ENCODE measurements around the gene FRMD4A. TPM values are rescaled to one million over a fixed set of nuclear protein-coding genes. Genes with fewer than 3 reads are reported as not detected.

The FRMD4A gene
- polyA plus RNA-seq, 1 of the 3 experiments (the other 2 are of a cell fraction) = 37.7 TPM

GRCh38 chr10:13720699-13721098 is 610.0 kb downstream of the FRMD4A start:
- Histone ChIP-seq H3K27ac (ENCODE audit: low read depth in 2 of 2, low read length in 1 of 2) (no peak overlapping the region), H3F3A (replicated peaks; ENCODE audit: insufficient read depth) (peaks cover 39% of the 10 kb centered on the region), H3K36me3 (replicated peaks in 1 of 2; ENCODE audit: control insufficient read depth in 1 of 2, insufficient read depth in 2 of 2, low read length in 1 of 2) (peaks cover 7 to 22% of the 10 kb centered on the region in 2 experiments), H3K9me3 (no peaks in the 10 kb centered on the region), H3K9ac (no peak overlapping the region), H3K79me2 (ENCODE audit: insufficient read depth) (no peaks in the 10 kb centered on the region), H3K4me3 (ENCODE audit: low read depth in 2 of 2, low read length in 1 of 2) (no peak overlapping the region), H4K20me1 (ENCODE audit: insufficient read depth) (no peaks in the 10 kb centered on the region), H3K27me3 (ENCODE audit: insufficient read depth) (no peaks in the 10 kb centered on the region), H3K4me1 (ENCODE audit: control insufficient read depth in 1 of 2, insufficient read depth in 2 of 2, low read depth in 1 of 2, low read length in 1 of 2) (peaks cover 12 to 24% of the 10 kb centered on the region in 2 experiments), H2AFZ (ENCODE audit: low read depth) (no peak overlapping the region), H3K4me2 (no peak overlapping the region), H3K9me2 (no peaks in the 10 kb centered on the region)
- ChIA-PET POLR2A (no interaction called here), CTCF (no interaction called here)
- 96% methylated on average over 4 of the region's 4 CpGs for WGBS (ENCODE audit: low lambda C conversion rate)
- no peak for TF ChIP-seq GATA2 (CRISPR knock-in tag; IDR thresholded peaks at IDR 0.05)
- no peak for TF ChIP-seq IRF3 (IDR thresholded peaks at IDR 0.05; ENCODE audit: low read depth, low read length)
- no peak for TF ChIP-seq ZBTB33 (IDR thresholded peaks at IDR 0.05; ENCODE audit: borderline replicate concordance, low read depth)
- TF ChIP-seq POLR2AphosphoS5 (IDR thresholded peaks at IDR 0.05; ENCODE audit: low read depth, low read length) = no peak
- no peak for TF ChIP-seq NRF1 (IDR thresholded peaks at IDR 0.05; ENCODE audit: low read depth, low read length)
- TF ChIP-seq RAD21 (IDR thresholded peaks at IDR 0.05; ENCODE audit: low read length) = no peak
- TF ChIP-seq USF1 (IDR thresholded peaks at IDR 0.05; ENCODE audit: borderline replicate concordance, low read depth) = no peak
- no peak for TF ChIP-seq CTCF (IDR thresholded peaks at IDR 0.05)
- TF ChIP-seq TCF12 (IDR thresholded peaks at IDR 0.05) = no peak
- TF ChIP-seq CHD2 (IDR thresholded peaks at IDR 0.05; ENCODE audit: low read length, partially characterized antibody) = no peak
- no peak for TF ChIP-seq TAF1 (IDR thresholded peaks at IDR 0.05; ENCODE audit: borderline replicate concordance, low read depth, low read length)
- TF ChIP-seq FOSL2 (IDR thresholded peaks at IDR 0.05; ENCODE audit: borderline replicate concordance, low read depth) = no peak
- TF ChIP-seq YY1 (IDR thresholded peaks at IDR 0.05; ENCODE audit: low read depth) = no peak
- no peak for TF ChIP-seq RCOR1 (IDR thresholded peaks at IDR 0.05; ENCODE audit: low read length)
- TF ChIP-seq NFIC (IDR thresholded peaks at IDR 0.05; ENCODE audit: borderline replicate concordance) = no peak
- no peak for DNase-seq
